Activated T-helper 17 cell treated with anti-CD3 and anti-CD28 coated beads, Interleukin-2, amount 50 U/mL, for 72 hours (primary cell): ENCODE results near the gene DAB2IP. TPM values are rescaled to one million over a fixed set of nuclear protein-coding genes. Genes with fewer than 3 reads are reported as not detected.
"Not testable (repeated sequence)": the region's sequence is repeated elsewhere in the genome, so short reads cannot be mapped to it uniquely, and the experiment has no call there.

ENCODE experiments used
- ATAC-seq: fragments of 150-1000 bp; cut with Tn5 transposase; replicated peaks from 2 replicates; pipeline ENCODE4 v1.10.0; 2021; ENCODE audit warnings: mild to moderate bottlenecking, moderate library complexity
- H3K27ac Mint-ChIP-seq: one replicate; pipeline ENCODE4 v1.8.0; 2022; ENCODE audit warnings: mixed read lengths
- H3K27me3 Mint-ChIP-seq: one replicate; pipeline ENCODE4 v1.8.0; 2022; ENCODE audit warnings: mixed read lengths
- H3K36me3 Mint-ChIP-seq: one replicate; pipeline ENCODE4 v1.8.0; 2022; ENCODE audit warnings: low read depth, mild to moderate bottlenecking, mixed read lengths
- H3K4me1 Mint-ChIP-seq: one replicate; pipeline ENCODE4 v1.8.0; 2022; ENCODE audit warnings: mixed read lengths
- H3K4me3 Mint-ChIP-seq: one replicate; pipeline ENCODE4 v1.8.0; 2022; ENCODE audit warnings: mild to moderate bottlenecking, mixed read lengths
- H3K9me3 Mint-ChIP-seq: one replicate; pipeline ENCODE4 v1.8.0; 2022; ENCODE audit warnings: mixed read lengths
- total RNA-seq, 2 donors: library from RNA; stranded (reverse); gene quantifications; one replicate each; pipeline ENCODE4 v1.2.3, GENCODE V29; 2022

DAB2IP gene
- total RNA-seq, 2 donors from 2014 or later: 0.09 TPM; not detected in 1

GRCh38 chr9:121783521-121784507, 132.4 kb downstream of the DAB2IP start:
- Mint-ChIP-seq H3K4me3 (no peak overlapping the region), H3K4me1 (no peaks in the 10 kb centered on the region)

GRCh38 chr9:121784731-121785411, 133.4 kb downstream of the DAB2IP start:
- H3K4me3 Mint-ChIP-seq: no peak overlapping the region
- H3K4me1 Mint-ChIP-seq: no peaks in the 10 kb centered on the region
- H3K27me3 Mint-ChIP-seq: peaks cover 32% of the 10 kb centered on the region
- no peaks in the 10 kb centered on the region for H3K36me3 Mint-ChIP-seq
- no peak for ATAC-seq
- no peak overlapping the region for H3K27ac Mint-ChIP-seq
- H3K9me3 Mint-ChIP-seq: no peaks in the 10 kb centered on the region

More at GRCh38 chr9:121783521-121784507, 132.4 kb downstream of the DAB2IP start:
- Mint-ChIP-seq H3K9me3 (no peaks in the 10 kb centered on the region), H3K27ac (no peak overlapping the region), H3K27me3 (peaks cover 30% of the 10 kb centered on the region), H3K36me3 (no peaks in the 10 kb centered on the region)
- ATAC-seq: no peak

- Mint-ChIP-seq H3K9me3 (no peaks in the 10 kb centered on the region), H3K27ac (no peak overlapping the region), H3K27me3 (peaks cover 30% of the 10 kb centered on the region), H3K4me3 (no peak overlapping the region), H3K4me1 (no peaks in the 10 kb centered on the region), H3K36me3 (no peaks in the 10 kb centered on the region)
- ATAC-seq: no peak
These were observed 134.5 kb downstream of the DAB2IP start for GRCh38 chr9:121785673-121786542.

GRCh38 chr9:121786543-121786948, 135.1 kb downstream of the DAB2IP start:
- Mint-ChIP-seq H3K27ac (no peak overlapping the region), H3K27me3 (peaks cover 29% of the 10 kb centered on the region), H3K36me3 (no peaks in the 10 kb centered on the region), H3K9me3 (no peaks in the 10 kb centered on the region), H3K4me1 (no peaks in the 10 kb centered on the region), H3K4me3 (no peak overlapping the region)
- no peak for ATAC-seq

- ATAC-seq: no peak
These were observed 135.6 kb downstream of the DAB2IP start for GRCh38 chr9:121786998-121787422.

GRCh38 chr9:121788686-121789366, 137.4 kb downstream of the DAB2IP start:
- Mint-ChIP-seq H3K4me1 (no peaks in the 10 kb centered on the region), H3K36me3 (no peaks in the 10 kb centered on the region), H3K9me3 (no peaks in the 10 kb centered on the region), H3K27ac (no peak overlapping the region), H3K27me3 (peaks cover 36% of the 10 kb centered on the region), H3K4me3 (no peak overlapping the region)
- no peak for ATAC-seq

More at GRCh38 chr9:121786998-121787422, 135.6 kb downstream of the DAB2IP start:
- H3K27me3 Mint-ChIP-seq: peaks cover 33% of the 10 kb centered on the region
- no peaks in the 10 kb centered on the region for H3K36me3 Mint-ChIP-seq
- no peaks in the 10 kb centered on the region for H3K4me1 Mint-ChIP-seq
- no peak overlapping the region for H3K4me3 Mint-ChIP-seq
- H3K27ac Mint-ChIP-seq: no peak overlapping the region
- no peaks in the 10 kb centered on the region for H3K9me3 Mint-ChIP-seq

GRCh38 chr9:121790841-121791240, 139.4 kb downstream of the DAB2IP start:
- no peaks in the 10 kb centered on the region for H3K9me3 Mint-ChIP-seq
- no peak overlapping the region for H3K27ac Mint-ChIP-seq
- no peak overlapping the region for H3K4me3 Mint-ChIP-seq
- peaks cover 36% of the 10 kb centered on the region for H3K27me3 Mint-ChIP-seq
- H3K36me3 Mint-ChIP-seq: no peaks in the 10 kb centered on the region
- ATAC-seq: no peak
- no peaks in the 10 kb centered on the region for H3K4me1 Mint-ChIP-seq

- ATAC-seq, H3K4me1 Mint-ChIP-seq, H3K4me3 Mint-ChIP-seq, H3K9me3 Mint-ChIP-seq, H3K36me3 Mint-ChIP-seq, H3K27ac Mint-ChIP-seq: not testable (repeated sequence)
- peaks cover 33% of the 10 kb centered on the region for H3K27me3 Mint-ChIP-seq
These were observed 141.0 kb downstream of the DAB2IP start for GRCh38 chr9:121792476-121792875.

- H3K27ac Mint-ChIP-seq, H3K4me1 Mint-ChIP-seq, ATAC-seq, H3K9me3 Mint-ChIP-seq, H3K4me3 Mint-ChIP-seq, H3K36me3 Mint-ChIP-seq: not testable (repeated sequence)
- H3K27me3 Mint-ChIP-seq: peaks cover 28% of the 10 kb centered on the region
These were observed 142.9 kb downstream of the DAB2IP start for GRCh38 chr9:121794334-121794733.

GRCh38 chr9:121797081-121797480, 145.6 kb downstream of the DAB2IP start:
- Mint-ChIP-seq H3K4me1 (no peaks in the 10 kb centered on the region), H3K4me3 (no peak overlapping the region), H3K27me3 (peaks cover 26% of the 10 kb centered on the region), H3K36me3 (no peaks in the 10 kb centered on the region), H3K27ac (no peak overlapping the region), H3K9me3 (no peaks in the 10 kb centered on the region)
- no peak for ATAC-seq

GRCh38 chr9:121798941-121799340, 147.5 kb downstream of the DAB2IP start:
- ATAC-seq: no peak
- Mint-ChIP-seq H3K9me3 (peaks cover under 1% of the 10 kb centered on the region), H3K27me3 (peaks cover 30% of the 10 kb centered on the region), H3K4me1 (no peaks in the 10 kb centered on the region), H3K36me3 (no peaks in the 10 kb centered on the region), H3K4me3 (no peak overlapping the region), H3K27ac (no peak overlapping the region)

- Mint-ChIP-seq H3K36me3 (no peaks in the 10 kb centered on the region), H3K4me1 (no peaks in the 10 kb centered on the region), H3K27me3 (peaks cover 33% of the 10 kb centered on the region), H3K4me3 (no peak overlapping the region), H3K9me3 (peaks cover 12% of the 10 kb centered on the region), H3K27ac (no peak overlapping the region)
- ATAC-seq: no peak
These were observed 148.9 kb downstream of the DAB2IP start for GRCh38 chr9:121800376-121800775.

GRCh38 chr9:121801579-121801978, 150.1 kb downstream of the DAB2IP start:
- Mint-ChIP-seq H3K36me3 (no peaks in the 10 kb centered on the region), H3K9me3 (peaks cover 12% of the 10 kb centered on the region), H3K27ac (no peak overlapping the region), H3K4me3 (no peak overlapping the region), H3K27me3 (peaks cover 33% of the 10 kb centered on the region), H3K4me1 (no peaks in the 10 kb centered on the region)
- no peak for ATAC-seq

- no peaks in the 10 kb centered on the region for H3K4me1 Mint-ChIP-seq
- peaks cover 24% of the 10 kb centered on the region for H3K27me3 Mint-ChIP-seq
These were observed 151.3 kb downstream of the DAB2IP start for GRCh38 chr9:121802753-121803152.

More at GRCh38 chr9:121802753-121803152, 151.3 kb downstream of the DAB2IP start:
- ATAC-seq: no peak
- Mint-ChIP-seq H3K9me3 (peaks cover 12% of the 10 kb centered on the region), H3K4me3 (no peak overlapping the region), H3K36me3 (no peaks in the 10 kb centered on the region), H3K27ac (no peak overlapping the region)
